ENCODE data around the gene HAPLN3.

- TF ChIP-seq POLR2A (IDR thresholded peaks at IDR 0.05) (no peak), CTCF (IDR thresholded peaks at IDR 0.05) (no peak)
These were observed 59.7 kb downstream of the HAPLN3 start for GRCh38 chr15:88835646-88836045.

Measured in tibial nerve (tissue), 3 donors.